CD4-positive, alpha-beta T cell treated with Interleukin-17A for 4 hours (primary cell): ENCODE results near the gene USH1G.
"Not testable (repeated sequence)": the region's sequence is repeated elsewhere in the genome, so short reads cannot be mapped to it uniquely, and the experiment has no call there.

Source experiments
- DNase-seq: peaks from one replicate; pipeline ENCODE4 v3.0.0-alpha.2; 2020; ENCODE audit warnings: mixed read lengths

Gene USH1G

GRCh38 chr17:74873037-74873873 is 49.8 kb downstream of the USH1G start:
- peak; percentile 99 for DNase-seq

- DNase-seq, result no peak
Observed at GRCh38 chr17:74872313-74873036, 50.6 kb downstream of the USH1G start, which contains the start of gene FDXR. FDXR (minus strand) TSS chr17:74872994; CDS start chr17:74872944, 50 bp downstream.

GRCh38 chr17:74871356-74872076 is 51.5 kb downstream of the USH1G start:
- DNase-seq, result no peak

- no peak for DNase-seq
Observed at GRCh38 chr17:74870512-74870911, 52.5 kb downstream of the USH1G start.

- DNase-seq, result not testable (repeated sequence)
Observed at GRCh38 chr17:74870028-74870427, 53.0 kb downstream of the USH1G start.

GRCh38 chr17:74868908-74869255 is 54.2 kb downstream of the USH1G start:
- DNase-seq, result no peak

- no peak for DNase-seq
Observed at GRCh38 chr17:74868251-74868907, 54.7 kb downstream of the USH1G start.

- no peak for DNase-seq
Observed at GRCh38 chr17:74866198-74866835, 56.7 kb downstream of the USH1G start.
